ENCODE measurements around the gene GALNT6.

Gene GALNT6

DNA sequence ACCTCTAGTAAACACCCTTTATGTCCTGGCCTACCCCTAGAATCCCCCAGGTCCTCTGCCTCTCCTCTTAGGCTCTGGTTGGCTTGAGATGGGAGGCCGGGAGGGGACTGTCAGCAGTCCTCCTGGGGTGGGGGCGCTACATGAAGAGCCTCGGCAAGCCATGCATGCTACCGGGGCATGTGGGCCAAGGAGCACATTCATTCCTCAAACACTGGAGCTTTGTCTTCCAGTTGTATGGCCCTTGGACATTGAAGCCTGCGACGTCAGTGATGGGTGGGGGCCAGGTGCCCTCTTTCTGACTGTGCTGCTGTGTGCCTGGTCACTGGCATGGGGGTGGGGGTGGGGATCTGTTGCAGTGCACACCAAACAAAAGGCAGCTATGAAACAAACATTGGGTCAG lies 28.9 kb downstream of the GALNT6 start:
- TF ChIP-seq SIN3A (IDR thresholded peaks at IDR 0.05; ENCODE audit: borderline replicate concordance, insufficient read depth, low read length) (no peak), FOXP2 (optimal IDR thresholded peaks at IDR 0.05; ENCODE audit: borderline replicate concordance, extremely low read depth, extremely low read length, insufficient read depth) (no peak), TAF1 (IDR thresholded peaks at IDR 0.05; ENCODE audit: borderline replicate concordance, insufficient read depth, low read length) (no peak), POLR2AphosphoS5 (IDR thresholded peaks at IDR 0.05; ENCODE audit: low read depth, low read length) (no peak)
- TF ChIP-seq, protein P1, sequence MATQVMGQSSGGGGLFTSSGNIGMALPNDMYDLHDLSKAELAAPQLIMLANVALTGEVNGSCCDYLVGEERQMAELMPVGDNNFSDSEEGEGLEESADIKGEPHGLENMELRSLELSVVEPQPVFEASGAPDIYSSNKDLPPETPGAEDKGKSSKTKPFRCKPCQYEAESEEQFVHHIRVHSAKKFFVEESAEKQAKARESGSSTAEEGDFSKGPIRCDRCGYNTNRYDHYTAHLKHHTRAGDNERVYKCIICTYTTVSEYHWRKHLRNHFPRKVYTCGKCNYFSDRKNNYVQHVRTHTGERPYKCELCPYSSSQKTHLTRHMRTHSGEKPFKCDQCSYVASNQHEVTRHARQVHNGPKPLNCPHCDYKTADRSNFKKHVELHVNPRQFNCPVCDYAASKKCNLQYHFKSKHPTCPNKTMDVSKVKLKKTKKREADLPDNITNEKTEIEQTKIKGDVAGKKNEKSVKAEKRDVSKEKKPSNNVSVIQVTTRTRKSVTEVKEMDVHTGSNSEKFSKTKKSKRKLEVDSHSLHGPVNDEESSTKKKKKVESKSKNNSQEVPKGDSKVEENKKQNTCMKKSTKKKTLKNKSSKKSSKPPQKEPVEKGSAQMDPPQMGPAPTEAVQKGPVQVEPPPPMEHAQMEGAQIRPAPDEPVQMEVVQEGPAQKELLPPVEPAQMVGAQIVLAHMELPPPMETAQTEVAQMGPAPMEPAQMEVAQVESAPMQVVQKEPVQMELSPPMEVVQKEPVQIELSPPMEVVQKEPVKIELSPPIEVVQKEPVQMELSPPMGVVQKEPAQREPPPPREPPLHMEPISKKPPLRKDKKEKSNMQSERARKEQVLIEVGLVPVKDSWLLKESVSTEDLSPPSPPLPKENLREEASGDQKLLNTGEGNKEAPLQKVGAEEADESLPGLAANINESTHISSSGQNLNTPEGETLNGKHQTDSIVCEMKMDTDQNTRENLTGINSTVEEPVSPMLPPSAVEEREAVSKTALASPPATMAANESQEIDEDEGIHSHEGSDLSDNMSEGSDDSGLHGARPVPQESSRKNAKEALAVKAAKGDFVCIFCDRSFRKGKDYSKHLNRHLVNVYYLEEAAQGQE (IDR thresholded peaks at IDR 0.05; ENCODE audit: insufficient read depth in 1 of 2, low read depth in 2 of 2, low read length in 2 of 2): no peak

DNA sequence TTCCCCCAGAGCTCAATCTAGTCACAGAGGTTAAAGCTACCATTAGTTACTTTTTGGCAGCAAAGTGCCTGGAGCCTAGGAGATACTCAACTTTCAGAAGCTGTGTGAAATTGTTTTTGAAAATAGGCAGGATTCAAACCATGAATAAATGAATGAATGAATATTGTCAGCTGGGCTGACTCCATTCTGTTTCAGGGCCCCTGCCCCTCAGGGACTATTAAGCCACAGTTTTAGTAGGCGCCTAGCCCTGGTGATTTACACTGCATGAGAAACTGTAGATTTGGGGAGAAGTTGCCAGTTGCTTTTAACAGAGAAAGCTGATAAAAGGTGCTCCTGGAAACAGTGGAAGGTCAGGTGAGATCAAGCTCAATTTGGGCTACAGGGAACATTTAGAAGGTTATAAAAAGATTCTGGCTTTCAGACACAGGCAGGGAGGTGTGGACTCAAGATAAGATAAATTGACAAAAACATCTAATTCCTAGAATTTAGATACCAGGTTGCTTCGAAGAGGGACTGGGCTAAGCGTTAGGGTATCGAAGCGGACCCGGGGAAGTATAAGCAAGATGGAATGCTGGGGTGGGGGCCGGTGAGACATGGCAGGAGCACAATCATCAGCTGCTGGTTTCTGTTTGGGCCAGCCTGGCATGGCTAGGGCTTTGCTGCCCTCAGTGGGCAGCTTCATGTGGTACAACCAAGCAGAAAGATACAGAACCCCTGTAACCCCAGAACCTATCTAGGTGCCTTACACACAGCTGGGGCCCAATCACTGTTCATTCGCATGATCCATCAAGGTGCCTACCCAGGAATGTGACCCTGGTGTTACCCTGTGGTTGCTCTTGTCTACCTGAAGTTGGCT lies 29.8 kb downstream of the GALNT6 start:
- TF ChIP-seq, protein P1 (IDR thresholded peaks at IDR 0.05; ENCODE audit: insufficient read depth in 1 of 2, low read depth in 2 of 2, low read length in 2 of 2): no peak
- TF ChIP-seq FOXP2 (optimal IDR thresholded peaks at IDR 0.05; ENCODE audit: borderline replicate concordance, extremely low read depth, extremely low read length, insufficient read depth) (no peak), POLR2AphosphoS5 (IDR thresholded peaks at IDR 0.05; ENCODE audit: low read depth, low read length) (no peak), TAF1 (IDR thresholded peaks at IDR 0.05; ENCODE audit: borderline replicate concordance, insufficient read depth, low read length) (no peak), SIN3A (IDR thresholded peaks at IDR 0.05; ENCODE audit: borderline replicate concordance, insufficient read depth, low read length) (no peak)

DNA sequence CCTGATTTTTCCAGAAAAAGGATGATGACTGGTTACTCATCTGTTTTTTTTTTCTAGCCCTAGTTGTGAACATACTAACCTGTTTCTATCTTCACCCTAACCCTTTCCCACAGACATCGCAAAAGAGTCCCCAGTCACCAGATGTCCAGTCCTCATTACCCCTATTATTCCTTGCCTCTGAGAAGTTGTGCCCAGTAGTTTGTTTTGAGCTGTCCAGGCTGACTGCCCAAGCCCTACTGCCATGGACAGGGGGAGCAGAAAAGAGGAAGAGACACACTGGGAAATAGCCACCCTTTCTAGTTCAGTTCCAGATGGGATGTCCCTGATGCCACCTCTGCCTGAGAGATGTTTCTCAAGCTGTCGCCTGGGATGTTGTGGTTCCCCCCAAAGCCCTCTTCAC lies 30.9 kb downstream of the GALNT6 start:
- no peak for TF ChIP-seq TAF1 (IDR thresholded peaks at IDR 0.05; ENCODE audit: borderline replicate concordance, insufficient read depth, low read length)
- TF ChIP-seq, protein P1 (IDR thresholded peaks at IDR 0.05; ENCODE audit: insufficient read depth in 1 of 2, low read depth in 2 of 2, low read length in 2 of 2): no peak
- TF ChIP-seq POLR2AphosphoS5 (IDR thresholded peaks at IDR 0.05; ENCODE audit: low read depth, low read length): no peak

DNA sequence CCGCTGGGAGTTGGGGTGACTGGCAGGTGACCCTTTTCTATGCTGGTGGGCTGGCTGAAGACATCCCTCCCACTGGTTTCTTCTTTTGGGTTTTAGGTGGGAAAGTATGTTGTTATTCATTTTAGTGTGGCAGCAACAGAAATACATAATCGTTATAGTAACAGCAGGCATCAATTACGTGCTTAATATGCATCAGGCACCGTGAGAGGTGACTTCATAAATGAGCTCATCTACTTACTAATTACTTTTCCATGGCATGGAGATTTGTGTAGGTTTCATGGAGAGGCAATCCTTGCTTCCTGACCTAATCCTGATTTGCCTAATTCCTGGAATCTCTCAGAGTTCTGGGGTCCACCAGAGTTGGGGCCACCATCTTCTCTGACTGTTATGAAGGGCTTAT lies 31.4 kb downstream of the GALNT6 start:
- TF ChIP-seq FOXP2 (optimal IDR thresholded peaks at IDR 0.05; ENCODE audit: borderline replicate concordance, extremely low read depth, extremely low read length, insufficient read depth): no peak
- no peak for TF ChIP-seq SIN3A (IDR thresholded peaks at IDR 0.05; ENCODE audit: borderline replicate concordance, insufficient read depth, low read length)
- no peak for TF ChIP-seq TAF1 (IDR thresholded peaks at IDR 0.05; ENCODE audit: borderline replicate concordance, insufficient read depth, low read length)
- TF ChIP-seq, protein P1 (IDR thresholded peaks at IDR 0.05; ENCODE audit: insufficient read depth in 1 of 2, low read depth in 2 of 2, low read length in 2 of 2): no peak
- TF ChIP-seq POLR2AphosphoS5 (IDR thresholded peaks at IDR 0.05; ENCODE audit: low read depth, low read length): no peak
